ENCODE results near the gene ITGBL1. TPM values are rescaled to one million over a fixed set of nuclear protein-coding genes. Genes with fewer than 3 reads are reported as not detected.

The ITGBL1 gene
- polyA plus RNA-seq, 3 donors, result not detected

- H3K4me1 Mint-ChIP-seq, result no peaks in the 10 kb centered on the region
- no peaks in the 10 kb centered on the region for H3K36me3 ChIP-seq (replicated peaks in 1 of 2; ENCODE audit: control insufficient read depth in 1 of 2, insufficient read depth in 2 of 2, low read length in 2 of 2)
- intact Hi-C loops (cut with micrococcal nuclease), result no loop called here
- no peaks in the 10 kb centered on the region for H4K20me1 ChIP-seq (ENCODE audit: insufficient read depth, low read length)
- H3K9me3 Mint-ChIP-seq, result peaks cover 0 to 4% (median 2%) of the 10 kb centered on the region in 7 donors
- no peaks in the 10 kb centered on the region for H3K27me3 ChIP-seq (ENCODE audit: control insufficient read depth in 2 of 2, insufficient read depth in 2 of 2, low read length in 2 of 2)
- H3K36me3 Mint-ChIP-seq, result no peaks in the 10 kb centered on the region
- 83% methylated on average over 2 of the region's 2 CpGs for WGBS (ENCODE audit: insufficient coverage)
- no peaks in the 10 kb centered on the region for H3K79me2 ChIP-seq (ENCODE audit: insufficient read depth, low read length)
- no peak overlapping the region for H3K27ac Mint-ChIP-seq
- H3K4me3 ChIP-seq (replicated peaks in 1 of 3; ENCODE audit: low read depth in 2 of 3, low read length in 3 of 3), result no peak overlapping the region
- no peak for DNase-seq
- H2AFZ ChIP-seq (ENCODE audit: insufficient read depth, low read depth, low read length, poor library complexity, severe bottlenecking), result no peak overlapping the region
- no peak overlapping the region for H3K27ac ChIP-seq (ENCODE audit: low read depth in 1 of 2, low read length in 2 of 2)
- H3K4me2 ChIP-seq (replicated peaks; ENCODE audit: extremely low read depth, low read length, poor library complexity, severe bottlenecking), result no peak overlapping the region
- no peaks in the 10 kb centered on the region for H3K9me3 ChIP-seq (replicated peaks in 1 of 2; ENCODE audit: control insufficient read depth in 1 of 2, insufficient read depth in 1 of 2, low read length in 2 of 2)
- no peak overlapping the region for H3K9ac ChIP-seq (ENCODE audit: insufficient read depth, low read length, poor library complexity, severe bottlenecking)
- H3K27me3 Mint-ChIP-seq (ENCODE audit: low read depth in 3 of 3), result peaks cover 0 to 6% (median 0%) of the 10 kb centered on the region in 3 donors
- no peak overlapping the region for H3K4me3 Mint-ChIP-seq
- TF ChIP-seq CTCF (IDR thresholded peaks at IDR 0.05), result no peak
- no peaks in the 10 kb centered on the region for H3K4me1 ChIP-seq (ENCODE audit: control insufficient read depth in 1 of 2, insufficient read depth in 2 of 2, low read length in 2 of 2)
Measured at GRCh38 chr13:101554420-101555125, 102.1 kb downstream of the ITGBL1 start.

DNA sequence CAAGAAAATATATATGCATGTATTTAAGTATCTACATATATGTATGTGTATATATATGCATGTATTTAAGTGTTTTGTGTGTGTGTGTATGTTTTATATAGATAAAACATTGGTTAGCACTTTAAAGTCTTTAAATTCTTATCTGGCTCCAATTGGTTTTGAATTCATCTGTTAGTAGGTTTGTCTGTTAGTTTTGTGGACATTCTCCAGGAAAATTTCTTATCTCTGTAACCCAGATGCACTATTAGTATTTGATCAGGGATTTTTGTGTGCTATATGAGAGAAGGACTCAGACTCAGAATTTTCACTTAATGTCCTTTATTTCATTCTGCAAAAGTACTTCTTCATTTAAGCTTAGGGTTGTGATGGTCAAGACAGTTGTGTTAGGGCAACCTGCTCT, 103.1 kb downstream of the ITGBL1 start:
- H3K27ac ChIP-seq (ENCODE audit: low read depth in 1 of 2, low read length in 2 of 2), result no peak overlapping the region
- H3K79me2 ChIP-seq (ENCODE audit: insufficient read depth, low read length), result no peaks in the 10 kb centered on the region
- H3K27me3 ChIP-seq (ENCODE audit: control insufficient read depth in 2 of 2, insufficient read depth in 2 of 2, low read length in 2 of 2), result no peaks in the 10 kb centered on the region
- no peak overlapping the region for H3K27ac Mint-ChIP-seq
- no peak for TF ChIP-seq CTCF (IDR thresholded peaks at IDR 0.05)
- no peaks in the 10 kb centered on the region for H4K20me1 ChIP-seq (ENCODE audit: insufficient read depth, low read length)
- no peak for DNase-seq
- no peak overlapping the region for H3K4me3 Mint-ChIP-seq
- H3K9ac ChIP-seq (ENCODE audit: insufficient read depth, low read length, poor library complexity, severe bottlenecking), result no peak overlapping the region
- no peaks in the 10 kb centered on the region for H3K9me3 ChIP-seq (replicated peaks in 1 of 2; ENCODE audit: control insufficient read depth in 1 of 2, insufficient read depth in 1 of 2, low read length in 2 of 2)
- H2AFZ ChIP-seq (ENCODE audit: insufficient read depth, low read depth, low read length, poor library complexity, severe bottlenecking), result no peak overlapping the region
- H3K4me3 ChIP-seq (replicated peaks in 1 of 3; ENCODE audit: low read depth in 2 of 3, low read length in 3 of 3), result no peak overlapping the region
- H3K4me1 ChIP-seq (ENCODE audit: control insufficient read depth in 1 of 2, insufficient read depth in 2 of 2, low read length in 2 of 2), result no peaks in the 10 kb centered on the region
- no peaks in the 10 kb centered on the region for H3K36me3 ChIP-seq (replicated peaks in 1 of 2; ENCODE audit: control insufficient read depth in 1 of 2, insufficient read depth in 2 of 2, low read length in 2 of 2)
- intact Hi-C loops (cut with micrococcal nuclease), result no loop called here
- H3K4me1 Mint-ChIP-seq, result no peaks in the 10 kb centered on the region
- H3K36me3 Mint-ChIP-seq, result no peaks in the 10 kb centered on the region
- H3K4me2 ChIP-seq (replicated peaks; ENCODE audit: extremely low read depth, low read length, poor library complexity, severe bottlenecking), result no peak overlapping the region
- peaks cover 0 to 4% (median 3%) of the 10 kb centered on the region in 7 donors for H3K9me3 Mint-ChIP-seq
- peaks cover 0 to 6% (median 0%) of the 10 kb centered on the region in 3 donors for H3K27me3 Mint-ChIP-seq (ENCODE audit: low read depth in 3 of 3)

All from CD14-positive monocyte (primary cell).